Memory B cell (primary cell): ENCODE measurements around the gene EFCC1.
"Not testable (repeated sequence)": the region's sequence is repeated elsewhere in the genome, so short reads cannot be mapped to it uniquely, and the experiment has no call there.

Experiments
- ATAC-seq: fragments of 150-1000 bp; cut with Tn5 transposase; 2 replicates; pipeline ENCODE4 v1.10.0; 2021; ENCODE audit warnings: low read depth, mild to moderate bottlenecking, moderate library complexity
- DNase-seq, 2 donors: peaks; one replicate each; pipeline ENCODE4 v3.0.0; 2022; ENCODE audit warnings: low spot score in 2 of 2
- H3K27ac Mint-ChIP-seq: one replicate; pipeline ENCODE4 v1.8.0; 2022; ENCODE audit warnings: mild to moderate bottlenecking, moderate library complexity, mixed read lengths
- H3K27me3 Mint-ChIP-seq: one replicate; pipeline ENCODE4 v1.8.0; 2022; ENCODE audit warnings: mixed read lengths
- H3K36me3 Mint-ChIP-seq: one replicate; pipeline ENCODE4 v1.8.0; 2022; ENCODE audit warnings: mild to moderate bottlenecking, mixed read lengths
- H3K4me1 Mint-ChIP-seq: one replicate; pipeline ENCODE4 v1.8.0; 2022; ENCODE audit warnings: mixed read lengths
- H3K4me3 Mint-ChIP-seq: one replicate; pipeline ENCODE4 v1.8.0; 2022; ENCODE audit warnings: mild to moderate bottlenecking, moderate library complexity, mixed read lengths
- H3K9me3 Mint-ChIP-seq: one replicate; pipeline ENCODE4 v1.8.0; 2022; ENCODE audit warnings: mixed read lengths

EFCC1 gene

DNA sequence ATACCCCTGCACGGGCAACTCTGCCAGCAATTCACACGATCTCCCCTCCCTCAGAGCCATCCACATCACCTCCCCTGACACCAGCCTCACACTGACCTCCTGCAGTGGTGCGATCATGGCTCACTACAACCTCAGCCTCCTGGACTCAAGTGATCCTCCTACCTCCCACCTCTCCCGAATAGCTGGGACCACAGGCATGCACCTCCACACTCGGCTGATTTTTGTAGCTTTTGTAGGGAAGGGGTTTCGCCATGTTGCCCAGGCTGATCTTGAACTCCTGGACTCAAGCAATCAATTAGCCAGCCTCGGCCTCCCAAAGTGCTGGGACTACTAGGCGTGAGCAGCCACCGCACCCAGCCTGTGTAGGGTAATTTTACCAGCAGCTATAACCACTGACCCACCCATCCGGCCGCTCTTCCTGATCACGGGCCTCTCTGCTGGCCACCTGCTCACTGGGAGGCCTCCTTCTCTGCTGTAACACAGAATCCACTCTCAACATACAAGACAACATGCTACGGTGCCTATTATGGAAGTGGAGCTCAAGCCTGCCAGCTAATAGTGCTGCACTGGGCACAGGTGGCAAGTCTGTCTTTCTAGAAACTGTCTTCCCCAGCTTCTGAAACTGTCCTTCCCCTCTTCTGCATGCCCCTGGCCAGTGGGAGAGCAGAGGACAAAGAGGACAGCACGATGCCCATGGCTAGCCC is 64.1 kb downstream of the EFCC1 start:
- no peaks in the 10 kb centered on the region for H3K36me3 Mint-ChIP-seq
- H3K9me3 Mint-ChIP-seq: no peaks in the 10 kb centered on the region
- ATAC-seq (no peak), DNase-seq (no peak)
- H3K4me1 Mint-ChIP-seq: peaks cover 5% of the 10 kb centered on the region
- no peak overlapping the region for H3K27ac Mint-ChIP-seq
- peaks cover 30% of the 10 kb centered on the region for H3K27me3 Mint-ChIP-seq
- no peak overlapping the region for H3K4me3 Mint-ChIP-seq

DNA sequence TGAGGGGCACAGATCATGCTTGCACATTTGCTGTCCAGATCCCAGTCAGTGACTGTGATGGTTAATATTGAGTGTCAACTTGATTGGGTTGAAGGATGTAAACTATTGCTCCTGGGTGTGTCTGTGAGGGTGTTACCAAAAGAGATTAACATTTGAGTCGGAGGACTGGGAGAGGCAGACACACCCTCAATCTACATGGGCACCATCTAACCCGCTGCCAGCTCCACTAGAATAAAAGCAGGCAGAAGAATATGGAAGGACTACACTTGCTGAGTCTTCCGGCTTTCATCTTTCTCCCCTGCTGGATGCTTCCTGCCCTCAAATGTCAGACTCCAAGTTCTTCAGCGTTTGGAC is 64.6 kb downstream of the EFCC1 start:
- no peak for ATAC-seq

DNA sequence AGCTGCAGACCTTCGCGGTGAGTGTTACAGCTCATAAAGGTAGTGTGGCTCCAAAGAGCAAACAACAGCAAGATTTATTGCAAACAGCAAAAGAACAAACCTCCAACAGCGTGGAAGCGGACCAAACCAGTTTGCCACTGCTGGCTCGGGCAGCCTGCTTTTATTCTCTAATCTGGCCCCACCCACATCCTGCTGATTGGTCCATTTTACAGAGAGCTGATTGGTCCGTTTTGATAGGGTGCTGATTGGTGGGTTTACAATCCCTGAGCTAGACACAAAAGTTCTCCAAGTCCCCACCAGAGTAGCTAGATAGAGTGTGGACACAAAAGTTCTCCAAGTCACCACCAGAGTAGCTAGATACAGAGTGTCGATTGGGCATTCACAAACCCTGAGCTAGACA is 66.6 kb downstream of the EFCC1 start:
- H3K4me3 Mint-ChIP-seq: peak overlapping the region; percentile 27
- peaks cover 30% of the 10 kb centered on the region for H3K27me3 Mint-ChIP-seq
- not testable (repeated sequence) for ATAC-seq, H3K9me3 Mint-ChIP-seq, DNase-seq, H3K36me3 Mint-ChIP-seq, H3K27ac Mint-ChIP-seq, H3K4me1 Mint-ChIP-seq

More for the DNA sequence above, 64.6 kb downstream of the EFCC1 start:
- DNase-seq: no peak
- Mint-ChIP-seq H3K4me1 (peaks cover 8% of the 10 kb centered on the region), H3K4me3 (no peak overlapping the region), H3K36me3 (no peaks in the 10 kb centered on the region), H3K9me3 (no peaks in the 10 kb centered on the region), H3K27ac (no peak overlapping the region), H3K27me3 (peaks cover 32% of the 10 kb centered on the region)

DNA sequence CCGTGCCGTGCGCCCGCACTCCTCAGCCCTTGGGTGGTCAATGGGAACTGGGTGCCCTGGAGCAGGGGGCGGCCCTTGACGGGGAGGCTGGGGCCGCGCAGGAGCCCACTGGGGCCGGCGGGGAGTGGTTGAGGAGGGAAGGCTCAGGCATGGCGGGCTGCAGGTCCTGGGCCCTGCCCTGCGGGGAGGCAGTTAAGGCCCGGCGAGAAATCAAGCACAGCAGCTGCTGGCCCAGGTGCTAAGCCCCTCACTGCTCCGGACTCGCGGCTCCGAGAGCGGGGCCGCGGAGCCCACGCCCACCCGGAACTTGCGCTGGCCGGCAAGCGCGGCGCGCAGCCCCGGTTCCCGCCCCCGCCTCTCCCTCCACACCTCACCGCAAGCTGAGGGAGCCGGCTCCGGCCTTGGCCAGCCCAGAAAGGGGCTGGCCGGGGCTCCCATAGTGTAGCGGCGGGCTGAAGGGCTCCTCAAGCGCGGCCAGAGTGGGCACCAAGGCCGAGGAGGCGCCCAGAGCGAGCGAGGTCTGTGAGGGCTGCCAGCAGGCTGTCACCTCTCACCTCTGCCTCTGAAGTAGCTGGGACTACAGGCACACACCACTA is 67.3 kb downstream of the EFCC1 start:
- Mint-ChIP-seq H3K36me3 (no peaks in the 10 kb centered on the region), H3K9me3 (no peaks in the 10 kb centered on the region), H3K4me3 (peak overlapping the region; percentile 27), H3K4me1 (peaks cover 8% of the 10 kb centered on the region), H3K27me3 (peaks cover 30% of the 10 kb centered on the region), H3K27ac (no peak overlapping the region)
- ATAC-seq (peak; percentile 15), DNase-seq (no peak)

DNA sequence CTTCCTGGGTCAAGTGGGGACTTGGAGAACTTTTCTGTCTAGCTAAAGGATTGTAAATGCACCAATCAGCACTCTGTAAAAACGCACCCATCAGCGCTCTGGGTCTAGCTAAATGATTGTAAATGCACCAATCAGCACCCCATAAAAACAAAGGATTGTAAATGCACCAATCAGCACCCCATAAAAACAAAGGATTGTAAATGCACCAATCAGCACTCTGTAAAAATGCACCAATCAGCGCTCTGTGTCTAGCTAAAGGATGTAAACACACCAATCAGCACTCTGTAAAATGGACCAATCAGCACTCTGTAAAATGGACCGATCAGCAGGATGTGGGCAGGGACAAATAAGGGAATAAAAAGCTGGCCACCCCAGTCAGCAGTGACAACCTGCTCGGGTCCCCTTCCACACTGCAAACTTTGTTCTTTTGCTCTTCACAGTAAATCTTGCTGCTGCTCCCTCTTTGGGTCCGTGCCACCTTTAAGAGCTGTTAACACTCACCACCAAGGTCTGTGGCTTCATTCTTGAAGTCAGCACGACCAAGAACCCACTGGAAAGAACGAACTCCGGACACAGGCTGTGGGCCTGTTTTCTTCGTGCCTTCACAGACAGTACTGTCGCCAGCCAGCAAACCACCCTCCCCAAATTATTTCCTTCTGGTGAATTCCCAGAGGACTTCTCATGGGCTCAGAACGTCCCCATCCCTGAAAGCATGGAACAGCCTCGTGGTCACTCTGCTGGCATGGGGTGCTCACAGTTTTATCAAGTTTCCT is 68.4 kb downstream of the EFCC1 start:
- not testable (repeated sequence) for DNase-seq, H3K9me3 Mint-ChIP-seq, H3K36me3 Mint-ChIP-seq, ATAC-seq, H3K27ac Mint-ChIP-seq, H3K4me3 Mint-ChIP-seq, H3K4me1 Mint-ChIP-seq
- peaks cover 30% of the 10 kb centered on the region for H3K27me3 Mint-ChIP-seq

DNA sequence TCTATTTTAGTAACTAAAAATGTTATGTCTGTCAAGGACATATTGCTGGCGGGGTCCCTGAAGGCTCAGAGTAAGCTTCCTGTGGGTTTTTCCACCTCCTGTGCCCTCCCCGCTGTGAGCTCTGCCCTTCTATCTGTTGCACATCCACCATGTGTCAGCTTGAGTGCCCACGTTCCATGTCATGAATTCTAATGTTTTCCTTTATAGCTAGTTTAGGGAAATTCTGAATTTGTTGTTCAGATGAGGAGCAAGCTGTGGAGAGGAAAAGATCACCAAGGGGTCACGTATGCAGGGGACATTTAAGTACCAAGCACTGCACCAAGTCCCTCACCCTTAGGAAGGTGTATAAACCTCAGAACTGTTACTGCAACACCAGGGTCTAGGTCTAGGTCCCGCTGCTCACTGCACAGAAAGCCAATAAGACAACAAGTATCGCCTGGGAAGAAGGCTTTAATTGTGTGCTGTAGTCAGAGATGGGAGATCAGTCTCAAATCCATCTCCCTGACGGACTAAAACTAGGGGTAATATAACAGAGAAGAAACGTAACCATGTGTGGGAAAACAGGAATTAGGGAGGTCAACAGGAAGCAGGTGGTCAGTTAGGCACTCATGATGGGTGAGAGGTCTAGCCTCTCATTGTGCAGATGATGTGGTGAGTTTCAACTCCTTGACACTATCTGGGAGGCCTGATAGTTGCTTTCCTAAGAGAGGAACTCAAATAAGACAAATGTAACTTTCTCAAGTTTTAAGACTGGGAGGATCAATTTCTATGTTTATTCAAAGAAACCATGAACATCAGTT is 69.2 kb downstream of the EFCC1 start:
- peaks cover 8% of the 10 kb centered on the region for H3K4me1 Mint-ChIP-seq
- no peaks in the 10 kb centered on the region for H3K36me3 Mint-ChIP-seq
- H3K27ac Mint-ChIP-seq: no peak overlapping the region
- H3K4me3 Mint-ChIP-seq: no peak overlapping the region
- H3K9me3 Mint-ChIP-seq: no peaks in the 10 kb centered on the region
- no peak for ATAC-seq
- no peak for DNase-seq
- H3K27me3 Mint-ChIP-seq: peaks cover 26% of the 10 kb centered on the region

DNA sequence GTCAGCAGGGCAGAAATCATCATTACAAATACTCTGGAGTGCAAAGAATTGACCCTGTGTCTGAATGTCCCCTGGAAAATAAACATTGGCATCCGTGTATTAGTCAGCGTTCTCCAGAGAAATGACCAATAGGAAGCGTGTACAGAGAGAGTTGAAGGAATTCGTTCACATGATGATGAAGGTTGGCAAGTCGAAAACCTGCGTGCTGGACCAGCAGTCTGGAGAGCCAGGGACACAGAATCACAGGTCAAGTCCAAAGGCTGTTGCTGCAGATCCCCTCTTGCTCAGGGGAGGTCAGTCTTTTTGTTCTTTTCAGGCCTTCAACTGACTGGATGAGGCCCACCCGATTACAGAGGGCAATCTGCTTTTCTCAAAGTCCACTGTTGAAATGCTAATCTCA is 76.1 kb downstream of the EFCC1 start:
- Mint-ChIP-seq H3K9me3 (no peaks in the 10 kb centered on the region), H3K27ac (no peak overlapping the region), H3K36me3 (no peaks in the 10 kb centered on the region), H3K4me3 (no peak overlapping the region), H3K4me1 (no peaks in the 10 kb centered on the region), H3K27me3 (peaks cover 6% of the 10 kb centered on the region)
- DNase-seq: no peak
- no peak for ATAC-seq

DNA sequence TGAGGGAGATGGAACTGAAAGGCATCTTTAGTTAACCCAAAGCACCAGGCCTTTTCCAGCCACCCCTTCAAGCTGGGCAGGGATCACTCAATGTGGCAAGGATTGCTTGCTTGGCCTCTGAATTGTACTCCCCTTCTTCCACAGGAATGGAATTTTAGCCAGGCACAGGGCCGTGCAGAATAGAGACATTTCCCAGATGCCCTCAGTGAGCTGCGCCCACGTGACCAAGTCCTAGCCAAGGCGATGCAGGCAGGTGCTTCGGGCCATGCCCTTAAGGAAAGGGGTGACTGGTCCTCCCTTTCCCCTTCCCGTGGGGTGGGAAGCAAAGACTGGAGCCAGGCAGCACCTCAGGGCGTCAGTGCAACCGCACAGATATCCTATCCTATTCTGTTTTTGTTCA is 77.4 kb downstream of the EFCC1 start:
- H3K9me3 Mint-ChIP-seq: no peaks in the 10 kb centered on the region
- H3K27ac Mint-ChIP-seq: no peak overlapping the region
- H3K4me3 Mint-ChIP-seq: no peak overlapping the region
- no peaks in the 10 kb centered on the region for H3K36me3 Mint-ChIP-seq
- ATAC-seq (no peak), DNase-seq (no peak)
- peaks cover 3% of the 10 kb centered on the region for H3K27me3 Mint-ChIP-seq
- no peaks in the 10 kb centered on the region for H3K4me1 Mint-ChIP-seq

DNA sequence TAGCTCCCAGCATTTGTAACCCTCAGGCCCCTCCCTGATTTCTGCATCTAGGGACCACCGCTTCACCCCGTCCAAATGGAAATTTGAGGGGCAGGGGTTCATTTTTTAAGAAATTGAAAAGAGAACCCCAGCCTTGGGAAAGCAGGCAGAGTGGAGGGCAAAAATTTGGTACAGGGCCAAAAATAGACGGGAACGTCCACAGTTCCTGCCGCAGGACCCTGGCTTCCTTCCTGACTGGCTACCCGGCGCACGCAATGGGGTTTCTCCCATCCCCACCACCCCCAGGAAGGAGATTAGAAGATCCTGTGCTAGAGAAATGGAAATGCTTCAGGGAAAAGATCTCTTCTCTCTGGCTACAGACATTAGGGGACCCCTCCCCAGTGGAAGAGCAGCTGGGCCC is 80.4 kb downstream of the EFCC1 start:
- DNase-seq (no peak), ATAC-seq (no peak)
- no peaks in the 10 kb centered on the region for H3K4me1 Mint-ChIP-seq
- H3K9me3 Mint-ChIP-seq: no peaks in the 10 kb centered on the region
- H3K27ac Mint-ChIP-seq: no peak overlapping the region
- H3K27me3 Mint-ChIP-seq: peaks cover 5% of the 10 kb centered on the region
- H3K4me3 Mint-ChIP-seq: no peak overlapping the region
- H3K36me3 Mint-ChIP-seq: no peaks in the 10 kb centered on the region

DNA sequence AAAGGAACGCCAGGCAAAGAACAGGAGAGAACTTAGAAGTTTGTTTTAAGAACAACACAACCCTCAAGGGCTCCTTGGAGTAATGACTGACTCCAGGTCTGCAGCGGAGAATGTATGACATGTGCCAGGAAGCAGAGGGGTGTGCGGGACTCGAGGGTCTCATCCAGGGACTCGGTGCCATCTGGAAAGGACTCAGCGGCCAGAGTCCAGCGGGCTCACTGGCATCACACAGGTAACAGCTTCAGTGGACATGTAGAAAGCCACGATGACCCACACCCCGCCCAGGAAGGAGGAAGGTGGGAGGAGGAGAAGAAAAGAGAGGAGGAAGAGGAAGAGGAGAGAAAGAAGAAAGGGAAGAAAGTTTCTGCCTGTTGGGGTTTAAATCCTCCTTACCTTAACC is 80.9 kb downstream of the EFCC1 start:
- no peak for ATAC-seq
- Mint-ChIP-seq H3K27ac (no peak overlapping the region), H3K27me3 (peaks cover 5% of the 10 kb centered on the region), H3K4me3 (no peak overlapping the region), H3K4me1 (no peaks in the 10 kb centered on the region), H3K36me3 (no peaks in the 10 kb centered on the region), H3K9me3 (no peaks in the 10 kb centered on the region)
- DNase-seq: no peak

DNA sequence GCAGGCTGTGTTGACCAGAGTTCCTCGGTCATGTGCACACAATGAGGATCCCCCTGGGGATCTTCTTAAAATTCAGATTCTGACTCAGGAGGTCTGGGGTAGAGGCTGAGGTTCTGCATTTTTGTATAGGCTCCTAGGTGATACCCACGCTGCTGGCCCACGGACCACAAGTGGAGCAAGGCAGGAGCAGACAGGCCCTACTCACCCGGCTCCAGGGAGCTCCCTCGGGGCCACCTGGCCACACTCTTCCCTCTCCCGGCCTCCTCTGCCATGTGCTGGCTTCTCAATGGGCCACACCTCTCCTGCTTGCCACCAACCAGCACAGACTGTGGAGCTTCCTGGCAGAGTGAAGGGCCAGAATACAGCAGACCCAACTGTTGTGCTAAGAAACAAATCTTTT is 83.4 kb downstream of the EFCC1 start:
- Mint-ChIP-seq H3K27me3 (peaks cover 5% of the 10 kb centered on the region), H3K9me3 (no peaks in the 10 kb centered on the region), H3K4me1 (no peaks in the 10 kb centered on the region), H3K27ac (no peak overlapping the region), H3K4me3 (no peak overlapping the region), H3K36me3 (no peaks in the 10 kb centered on the region)
- ATAC-seq (no peak), DNase-seq (no peak)

DNA sequence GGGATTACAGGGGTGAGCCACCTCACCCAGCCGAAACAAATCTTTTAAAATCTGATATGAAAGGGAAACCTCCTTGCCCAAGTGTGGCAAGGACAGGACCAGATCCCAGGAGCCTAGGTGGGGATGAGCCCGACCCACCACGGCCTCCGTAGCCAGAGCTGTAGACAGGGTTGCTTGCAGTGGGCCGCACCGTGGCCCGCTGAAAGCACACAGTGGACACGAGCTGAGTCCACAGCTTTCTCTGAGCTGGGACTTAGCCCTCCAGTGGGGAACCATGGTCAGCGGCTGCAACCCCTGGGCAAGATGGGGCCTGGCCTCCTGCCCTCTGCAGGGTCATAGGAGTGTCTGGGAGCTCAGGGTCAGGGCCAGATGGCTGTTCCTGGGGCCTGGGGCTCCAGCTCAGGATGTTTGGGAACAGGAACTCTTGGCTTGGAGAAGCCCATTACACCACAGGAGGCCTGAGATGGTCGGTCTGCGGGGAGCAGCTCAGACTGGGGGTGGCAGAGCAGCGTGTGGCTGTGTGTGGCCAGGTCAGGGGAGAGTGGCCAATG is 84.1 kb downstream of the EFCC1 start:
- H3K27ac Mint-ChIP-seq: no peak overlapping the region
- peaks cover 5% of the 10 kb centered on the region for H3K27me3 Mint-ChIP-seq
- no peak for ATAC-seq
- no peaks in the 10 kb centered on the region for H3K36me3 Mint-ChIP-seq
- no peak for DNase-seq
- no peak overlapping the region for H3K4me3 Mint-ChIP-seq
- no peaks in the 10 kb centered on the region for H3K9me3 Mint-ChIP-seq
- H3K4me1 Mint-ChIP-seq: no peaks in the 10 kb centered on the region

DNA sequence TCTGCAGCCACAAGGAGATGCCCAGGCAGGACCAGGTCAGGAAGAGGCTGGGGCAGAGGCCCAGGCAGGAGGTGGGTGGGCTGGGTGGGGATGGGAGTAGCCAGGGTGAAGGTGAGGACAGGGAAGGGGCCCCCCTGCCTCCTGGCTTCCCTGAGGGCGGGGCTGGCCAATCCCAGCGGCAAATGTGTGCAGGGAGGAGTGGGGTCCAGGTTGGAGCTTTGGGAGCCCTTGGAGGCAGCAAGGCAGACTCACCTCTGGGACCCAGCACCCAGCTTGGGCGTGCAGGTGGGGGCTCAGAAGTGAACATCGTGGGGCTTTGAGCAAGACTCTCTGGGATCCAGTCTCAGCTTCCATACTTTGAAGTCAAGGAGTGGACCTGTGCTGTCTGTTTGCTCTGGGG is 84.7 kb downstream of the EFCC1 start:
- Mint-ChIP-seq H3K27me3 (peaks cover 5% of the 10 kb centered on the region), H3K4me3 (no peak overlapping the region), H3K9me3 (no peaks in the 10 kb centered on the region), H3K4me1 (no peaks in the 10 kb centered on the region), H3K36me3 (no peaks in the 10 kb centered on the region), H3K27ac (no peak overlapping the region)
- no peak for ATAC-seq
- no peak for DNase-seq
